Measurements from ENCODE around the gene PRKN.

Gene PRKN

GRCh38 chr6:162271922-162272321 lies 455.6 kb downstream of the PRKN start:
- TF ChIP-seq CTCF (conservative IDR thresholded peaks at IDR 0.05) = no peak
- no peak overlapping the region for H3K27ac ChIP-seq

GRCh38 chr6:162270966-162271365 lies 456.6 kb downstream of the PRKN start:
- no peak overlapping the region for H3K27ac ChIP-seq
- TF ChIP-seq CTCF (conservative IDR thresholded peaks at IDR 0.05) = no peak

- H3K27ac ChIP-seq = no peak overlapping the region
- no peak for TF ChIP-seq CTCF (conservative IDR thresholded peaks at IDR 0.05)
Measured at GRCh38 chr6:162267641-162268040, 459.9 kb downstream of the PRKN start.

GRCh38 chr6:162267126-162267525 lies 460.4 kb downstream of the PRKN start:
- no peak overlapping the region for H3K27ac ChIP-seq
- no peak for TF ChIP-seq CTCF (conservative IDR thresholded peaks at IDR 0.05)

GRCh38 chr6:162264581-162264980 lies 463.0 kb downstream of the PRKN start:
- no peak overlapping the region for H3K27ac ChIP-seq
- TF ChIP-seq CTCF (conservative IDR thresholded peaks at IDR 0.05) = no peak

- TF ChIP-seq CTCF (conservative IDR thresholded peaks at IDR 0.05) = no peak
Measured at GRCh38 chr6:162262466-162263196, 464.9 kb downstream of the PRKN start.

GRCh38 chr6:162261598-162261997 lies 466.0 kb downstream of the PRKN start:
- no peak for TF ChIP-seq CTCF (conservative IDR thresholded peaks at IDR 0.05)
- H3K27ac ChIP-seq = no peak overlapping the region

More at GRCh38 chr6:162262466-162263196, 464.9 kb downstream of the PRKN start:
- no peak overlapping the region for H3K27ac ChIP-seq

Data from VCaP (cell line).